Kidney glomerular epithelial cell (primary cell): Measurements from ENCODE around the gene HHIPL1.

Experiments used
- DNase-seq: peaks from one replicate; lab custom pipeline; 2025; lab: John Stamatoyannopoulos, UW

The HHIPL1 gene

GRCh38 chr14:99644723-99645544, at the start of gene HHIPL1:
Gene HHIPL1 (plus strand): TSS chr14:99645129. CDS start chr14:99645208, 79 bp downstream.
- no peak for DNase-seq

GRCh38 chr14:99595524-99595923, 49.4 kb upstream of the HHIPL1 start:
- DNase-seq = no peak

- no peak for DNase-seq
Observed at GRCh38 chr14:99596071-99596627, 48.8 kb upstream of the HHIPL1 start.

- no peak for DNase-seq
Observed at GRCh38 chr14:99596772-99597171, 48.2 kb upstream of the HHIPL1 start.

GRCh38 chr14:99597911-99598600, 46.9 kb upstream of the HHIPL1 start:
- DNase-seq = no peak

GRCh38 chr14:99598774-99599173, 46.2 kb upstream of the HHIPL1 start:
- DNase-seq = no peak

GRCh38 chr14:99599393-99599792, 45.5 kb upstream of the HHIPL1 start:
- DNase-seq = no peak

GRCh38 chr14:99600232-99600888, 44.6 kb upstream of the HHIPL1 start:
- no peak for DNase-seq

- DNase-seq = no peak
Observed at GRCh38 chr14:99601361-99601831, 43.5 kb upstream of the HHIPL1 start.

- no peak for DNase-seq
Observed at GRCh38 chr14:99602054-99602787, 42.7 kb upstream of the HHIPL1 start.

GRCh38 chr14:99602788-99603415, 42.0 kb upstream of the HHIPL1 start:
- no peak for DNase-seq

- no peak for DNase-seq
Observed at GRCh38 chr14:99603471-99604277, 41.3 kb upstream of the HHIPL1 start, which contains the start of gene CCDC85C. Gene CCDC85C (minus strand): TSS chr14:99604207. CDS start chr14:99603959, 248 bp downstream.

- DNase-seq = peak; percentile 70
Observed at GRCh38 chr14:99604278-99604765, 40.6 kb upstream of the HHIPL1 start.

GRCh38 chr14:99604766-99605298, 40.1 kb upstream of the HHIPL1 start:
- DNase-seq = no peak

GRCh38 chr14:99605299-99605961, 39.5 kb upstream of the HHIPL1 start:
- no peak for DNase-seq

GRCh38 chr14:99606359-99606758, 38.6 kb upstream of the HHIPL1 start:
- no peak for DNase-seq

- no peak for DNase-seq
Observed at GRCh38 chr14:99608591-99608990, 36.3 kb upstream of the HHIPL1 start.

GRCh38 chr14:99609245-99610170, 35.4 kb upstream of the HHIPL1 start:
- DNase-seq = no peak
